ENCODE measurements around the gene SPATA19. TPM values are rescaled to one million over a fixed set of nuclear protein-coding genes. Genes with fewer than 3 reads are reported as not detected.
"Not testable (repeated sequence)": the region's sequence is repeated elsewhere in the genome, so short reads cannot be mapped to it uniquely, and the experiment has no call there.

SPATA19 gene
- total RNA-seq, 6 experiments from 2014 or later = not detected

GRCh38 chr11:133867456-133867855, 22.1 kb upstream of the SPATA19 start:
- Mint-ChIP-seq H3K27ac (no peak overlapping the region), H3K27me3 (ENCODE audit: insufficient read depth) (no peaks in the 10 kb centered on the region), H3K36me3 (ENCODE audit: low read depth) (no peaks in the 10 kb centered on the region), H3K9me3 (peaks cover 61% of the 10 kb centered on the region), H3K4me3 (no peak overlapping the region), H3K4me1 (ENCODE audit: low read depth) (no peaks in the 10 kb centered on the region)
- no peak for TF ChIP-seq CTCF (IDR thresholded peaks at IDR 0.05)
- DNase-seq = no peak

DNA sequence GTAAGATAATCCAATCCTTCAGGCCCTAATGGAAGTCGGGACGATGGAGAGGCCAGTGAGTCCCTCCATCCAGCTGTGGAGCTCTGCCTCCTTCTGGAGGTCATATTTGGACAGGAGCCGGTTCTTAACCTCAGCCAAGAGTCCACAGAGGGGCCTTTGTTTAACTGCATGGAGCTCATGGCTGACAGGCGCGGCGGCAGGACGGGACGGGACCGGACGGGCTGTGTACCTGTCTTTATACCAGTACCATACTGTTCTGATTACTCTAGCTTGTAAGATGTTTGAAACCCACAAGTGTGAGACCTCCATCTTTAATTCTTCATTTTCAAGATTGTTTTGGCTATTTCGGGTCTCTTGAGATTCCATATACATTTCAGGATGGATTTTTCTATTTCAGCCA, 20.2 kb upstream of the SPATA19 start:
- H3K36me3 Mint-ChIP-seq (ENCODE audit: low read depth) = no peaks in the 10 kb centered on the region
- DNase-seq = no peak
- H3K4me1 Mint-ChIP-seq (ENCODE audit: low read depth) = no peaks in the 10 kb centered on the region
- H3K9me3 Mint-ChIP-seq = peaks cover 45% of the 10 kb centered on the region
- no peaks in the 10 kb centered on the region for H3K27me3 Mint-ChIP-seq (ENCODE audit: insufficient read depth)
- no peak for TF ChIP-seq CTCF (IDR thresholded peaks at IDR 0.05)
- H3K27ac Mint-ChIP-seq = no peak overlapping the region
- no peak overlapping the region for H3K4me3 Mint-ChIP-seq

DNA sequence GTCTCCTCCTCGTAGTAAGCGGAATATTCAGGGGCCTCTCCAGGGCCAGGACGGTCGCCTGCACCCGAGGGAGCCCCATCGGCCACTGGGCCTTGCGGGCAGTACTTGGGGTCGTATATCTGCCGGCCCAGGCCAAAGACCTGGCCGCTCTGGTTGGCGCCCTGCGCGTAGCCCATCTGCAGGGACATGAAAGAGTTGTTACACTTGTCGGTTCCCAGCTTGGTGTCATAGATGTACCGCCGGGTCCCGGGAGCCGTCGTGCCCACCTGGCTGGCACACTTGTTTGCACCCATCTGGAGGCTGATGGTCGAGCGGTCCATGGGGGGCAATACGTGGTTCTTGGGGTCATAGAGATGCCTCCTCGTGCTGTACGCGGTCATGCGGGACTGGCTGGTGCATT, 19.4 kb upstream of the SPATA19 start:
- TF ChIP-seq CTCF (IDR thresholded peaks at IDR 0.05) = no peak
- Mint-ChIP-seq H3K36me3 (ENCODE audit: low read depth) (no peaks in the 10 kb centered on the region), H3K4me3 (no peak overlapping the region), H3K27me3 (ENCODE audit: insufficient read depth) (no peaks in the 10 kb centered on the region), H3K27ac (no peak overlapping the region), H3K4me1 (ENCODE audit: low read depth) (no peaks in the 10 kb centered on the region), H3K9me3 (peaks cover 46% of the 10 kb centered on the region)
- no peak for DNase-seq

DNA sequence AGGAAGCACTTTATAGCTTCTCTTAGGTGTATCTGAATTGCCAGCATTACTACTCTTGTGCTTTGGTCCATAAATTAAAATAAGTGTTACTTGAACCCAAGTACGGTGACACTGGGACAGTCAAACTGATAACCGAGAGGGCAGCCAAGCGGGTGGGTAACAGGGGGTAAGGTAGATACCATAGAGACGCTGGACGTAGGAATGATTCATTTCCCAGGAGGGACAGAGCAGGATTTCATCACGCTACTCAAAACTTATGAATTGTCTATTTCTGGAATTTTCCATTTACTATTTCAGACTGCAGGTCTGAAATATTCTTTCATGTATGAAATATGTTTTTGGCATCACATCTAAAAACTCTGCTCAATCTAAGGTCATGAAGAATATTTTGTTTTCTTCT, 14.8 kb upstream of the SPATA19 start:
- no peaks in the 10 kb centered on the region for H3K36me3 Mint-ChIP-seq (ENCODE audit: low read depth)
- H3K27me3 Mint-ChIP-seq (ENCODE audit: insufficient read depth) = no peaks in the 10 kb centered on the region
- H3K27ac Mint-ChIP-seq = no peak overlapping the region
- no peaks in the 10 kb centered on the region for H3K4me1 Mint-ChIP-seq (ENCODE audit: low read depth)
- DNase-seq = no peak
- peaks cover 28% of the 10 kb centered on the region for H3K9me3 Mint-ChIP-seq
- TF ChIP-seq CTCF (IDR thresholded peaks at IDR 0.05) = no peak
- no peak overlapping the region for H3K4me3 Mint-ChIP-seq

- H3K27ac Mint-ChIP-seq; H3K4me3 Mint-ChIP-seq; H3K36me3 Mint-ChIP-seq (ENCODE audit: low read depth): not testable (repeated sequence)
Observed at GRCh38 chr11:133854330-133854960, 9.1 kb upstream of the SPATA19 start.

GRCh38 chr11:133844217-133844616, 1.1 kb downstream of the SPATA19 start:
- Mint-ChIP-seq H3K27me3 (ENCODE audit: insufficient read depth) (peaks cover 2% of the 10 kb centered on the region; the same call in 1 of the 2 replicates), H3K36me3 (ENCODE audit: low read depth) (peaks cover 5% of the 10 kb centered on the region; the same call in 1 of the 2 replicates), H3K4me3 (no peak overlapping the region), H3K9me3 (peaks cover 49% of the 10 kb centered on the region), H3K4me1 (ENCODE audit: low read depth) (no peaks in the 10 kb centered on the region), H3K27ac (no peak overlapping the region)
- no peak for TF ChIP-seq CTCF (IDR thresholded peaks at IDR 0.05)
- no peak for DNase-seq

More at GRCh38 chr11:133854330-133854960, 9.1 kb upstream of the SPATA19 start:
- H3K4me1 Mint-ChIP-seq (ENCODE audit: low read depth); DNase-seq; H3K27me3 Mint-ChIP-seq (ENCODE audit: insufficient read depth): not testable (repeated sequence)
- peaks cover 22% of the 10 kb centered on the region for H3K9me3 Mint-ChIP-seq
